Hematopoietic multipotent progenitor cell treated with erythropoietin and hydrocortisone succinate and interleukin-3 and kit ligand, for 8 days (in vitro differentiated cells): ENCODE data around the gene LYZL1.
"Not testable (repeated sequence)": the region's sequence is repeated elsewhere in the genome, so short reads cannot be mapped to it uniquely, and the experiment has no call there.

Experiments used
- DNase-seq: peaks from one replicate; pipeline ENCODE4 v3.0.0-alpha.2; 2015

Gene LYZL1

DNA sequence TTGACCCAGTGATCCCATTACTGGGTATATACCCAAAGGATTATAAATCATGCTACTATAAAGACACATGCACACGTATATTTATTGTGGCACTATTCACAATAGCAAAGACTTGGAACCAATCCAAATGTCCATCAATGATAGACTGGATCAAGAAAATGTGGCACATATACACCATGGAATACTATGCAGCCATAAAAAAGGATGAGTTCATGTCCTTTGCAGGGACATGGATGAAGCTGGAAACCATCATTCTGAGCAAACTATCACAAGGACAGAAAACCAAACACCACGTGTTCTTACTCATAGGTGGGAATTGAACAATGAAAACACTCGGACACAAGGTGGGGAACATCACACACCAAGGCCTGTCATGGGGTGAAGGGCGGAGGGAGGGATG lies 48.7 kb downstream of the LYZL1 start:
- not testable (repeated sequence) for DNase-seq

DNA sequence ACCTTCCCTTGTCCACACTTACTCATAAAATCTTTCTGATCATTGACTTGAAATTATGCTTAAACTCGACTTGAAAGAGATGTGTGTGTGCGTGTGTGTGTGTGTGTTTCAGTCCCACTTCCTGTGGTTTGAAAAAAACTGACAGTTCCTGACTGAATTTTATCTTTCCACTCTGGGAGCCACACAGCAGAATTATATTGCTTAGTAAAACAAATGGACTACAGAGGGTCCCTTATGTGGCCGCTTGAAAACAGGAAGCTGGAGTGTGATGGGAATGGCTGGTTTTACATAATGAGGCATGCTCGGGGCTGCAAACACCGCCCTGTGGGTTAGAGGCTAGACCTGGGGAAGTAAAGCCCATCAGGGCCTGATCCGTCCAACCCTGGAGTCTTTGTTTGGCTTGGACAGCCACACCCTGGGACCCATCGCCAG lies 54.8 kb downstream of the LYZL1 start:
- DNase-seq = no peak

DNA sequence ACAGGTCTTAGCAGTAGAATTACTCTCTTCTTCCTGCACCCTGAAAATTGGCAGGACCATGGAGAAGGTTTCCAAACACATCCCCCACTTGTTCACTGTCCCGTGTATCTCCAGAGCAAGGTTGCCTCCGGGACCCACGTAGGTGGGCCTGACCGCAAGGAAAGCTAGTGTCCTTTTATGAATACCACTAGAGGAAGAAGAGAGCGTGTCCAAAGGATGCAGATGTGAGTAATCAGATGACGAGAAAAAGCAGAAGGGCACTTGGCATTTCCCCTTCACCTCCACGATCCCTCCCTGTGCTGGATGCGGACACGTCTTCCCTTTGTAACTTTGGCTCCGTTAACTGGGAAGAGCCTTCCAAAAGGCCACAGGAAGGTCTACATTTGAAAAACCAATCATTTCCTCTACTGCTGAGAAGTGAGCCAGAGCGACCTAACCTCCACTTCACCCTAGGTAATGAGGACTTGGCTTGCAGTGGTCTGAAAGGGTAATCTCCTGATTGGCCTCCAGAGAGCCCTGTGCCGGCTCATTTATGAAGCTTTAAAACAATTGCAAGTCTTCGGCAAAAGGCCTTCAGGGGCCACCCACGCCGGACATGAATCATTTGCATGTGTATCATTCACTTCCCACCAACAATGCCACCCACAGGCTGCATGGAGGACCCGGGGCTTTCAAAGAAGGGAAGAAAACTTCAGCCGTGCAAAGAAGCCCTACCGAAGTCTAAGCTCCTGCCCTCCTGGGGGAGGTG lies 55.4 kb downstream of the LYZL1 start:
- no peak for DNase-seq

DNA sequence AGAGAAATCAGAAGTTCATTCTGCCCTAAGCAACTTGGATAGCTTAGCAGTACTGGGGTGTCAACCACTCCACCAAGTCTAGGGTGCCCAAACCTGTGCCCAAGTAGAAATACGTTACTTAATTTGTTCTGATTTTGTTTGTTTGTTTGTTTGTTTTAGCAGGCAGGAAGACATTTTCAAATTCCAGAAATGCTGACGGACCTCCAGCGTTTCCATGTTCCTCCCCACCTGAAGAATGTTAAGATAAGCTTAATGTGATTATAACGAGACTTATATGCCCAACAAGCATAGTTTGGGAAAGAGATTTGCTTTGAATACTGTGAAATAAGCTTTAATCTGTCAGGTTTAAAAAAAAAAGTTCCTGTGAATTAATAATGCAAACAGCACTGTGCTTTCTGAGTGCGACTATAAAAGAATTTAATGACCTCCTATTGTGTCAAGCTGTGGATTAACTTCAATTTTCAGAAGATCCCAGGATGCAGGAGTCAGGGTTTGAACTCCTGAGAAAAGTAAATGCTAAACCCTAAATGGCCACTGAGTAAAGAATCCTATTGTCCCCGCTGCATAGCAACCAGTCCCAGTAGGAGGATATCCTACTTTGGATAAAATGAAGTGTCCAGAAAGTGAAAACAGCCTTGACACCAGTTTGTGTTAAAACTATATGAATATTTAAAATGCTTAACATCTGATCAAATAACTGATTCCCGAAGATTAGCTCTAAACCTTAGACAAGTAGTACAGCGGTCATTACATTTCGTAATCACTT lies 56.5 kb downstream of the LYZL1 start:
- DNase-seq = no peak

DNA sequence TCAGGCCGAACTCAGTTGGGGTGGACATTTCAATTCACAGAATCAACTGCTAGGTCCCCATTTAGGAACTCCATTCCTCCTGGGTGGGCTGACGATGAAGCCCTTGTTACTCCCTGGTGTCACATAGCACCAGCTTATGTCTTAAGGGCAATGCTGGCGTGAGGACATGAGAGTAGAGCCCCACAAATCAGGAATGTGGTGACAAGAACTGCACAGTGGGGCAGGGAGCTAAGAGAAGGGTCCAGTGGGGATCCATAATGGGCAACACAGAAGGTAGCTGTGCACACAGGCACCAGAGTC lies 57.0 kb downstream of the LYZL1 start:
- DNase-seq = no peak

DNA sequence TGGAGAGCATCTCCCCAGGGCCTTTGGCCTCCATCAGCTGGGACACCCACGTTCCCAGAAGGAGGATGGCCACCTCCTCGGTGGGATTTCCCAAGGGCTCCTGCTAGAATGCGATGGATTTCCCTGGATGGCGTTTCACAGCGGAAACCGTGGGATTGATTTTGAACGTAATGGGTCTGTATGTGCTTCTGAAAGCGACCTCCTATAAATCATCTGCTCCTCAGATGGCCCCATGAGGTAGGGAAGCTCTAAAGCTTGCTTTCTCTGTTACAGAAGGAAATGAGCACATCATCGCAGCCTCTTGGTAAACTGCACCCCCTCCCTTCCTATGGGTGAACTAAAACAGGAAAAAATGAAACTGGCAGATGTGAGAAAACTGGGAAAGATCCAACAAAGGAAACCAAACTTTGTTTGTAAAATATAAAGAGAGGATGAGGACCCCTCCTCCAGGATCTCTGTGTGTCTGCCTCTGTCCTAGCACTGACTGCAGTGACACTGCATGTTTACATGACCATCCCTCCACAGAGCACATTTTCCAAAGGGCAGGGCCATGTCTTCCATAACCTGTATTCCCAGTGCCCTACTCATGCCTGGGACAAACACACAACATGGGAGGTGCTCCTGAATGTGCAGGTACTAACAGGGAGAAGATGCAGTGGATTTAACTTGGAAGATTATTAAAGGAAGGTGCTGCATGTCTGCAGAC lies 57.6 kb downstream of the LYZL1 start:
- no peak for DNase-seq

DNA sequence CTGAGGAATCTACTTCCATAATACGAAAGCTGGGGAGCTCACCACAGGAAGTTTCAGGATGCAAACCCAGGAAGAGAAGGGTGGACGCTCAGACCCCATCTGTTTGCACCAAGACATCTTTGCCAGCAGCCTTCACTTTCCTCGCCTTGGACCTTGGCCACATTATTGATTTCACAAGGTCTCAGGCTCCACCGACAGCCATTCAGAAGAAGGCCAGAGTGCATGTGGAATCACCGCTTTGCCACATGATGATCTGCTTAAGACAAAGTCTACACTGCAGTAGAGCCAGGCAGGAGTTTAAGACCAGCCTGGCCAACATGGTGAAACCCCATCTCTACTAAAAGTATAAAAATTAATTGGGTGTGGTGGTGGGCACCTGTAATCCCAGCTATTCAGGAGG lies 60.0 kb downstream of the LYZL1 start:
- DNase-seq = no peak

DNA sequence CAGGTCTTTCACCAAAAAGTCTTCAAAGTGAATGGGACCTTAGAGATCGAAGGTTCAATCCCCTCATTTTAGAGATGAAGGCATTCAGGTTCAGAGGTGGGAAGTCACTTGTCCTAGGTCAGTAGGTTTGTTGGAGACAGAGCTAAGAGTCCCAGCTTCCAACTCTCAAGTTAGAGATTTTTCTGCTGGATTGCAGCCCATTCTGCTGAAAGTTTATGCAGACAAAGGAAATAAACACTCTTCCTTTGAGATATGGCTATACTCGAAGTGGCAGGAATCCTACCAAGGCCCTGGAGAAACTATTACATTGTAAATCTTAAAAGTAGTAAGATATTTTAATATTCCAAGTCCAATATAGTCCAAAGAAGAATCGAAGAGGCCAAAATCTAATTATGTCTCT lies 64.4 kb downstream of the LYZL1 start:
- no peak for DNase-seq

DNA sequence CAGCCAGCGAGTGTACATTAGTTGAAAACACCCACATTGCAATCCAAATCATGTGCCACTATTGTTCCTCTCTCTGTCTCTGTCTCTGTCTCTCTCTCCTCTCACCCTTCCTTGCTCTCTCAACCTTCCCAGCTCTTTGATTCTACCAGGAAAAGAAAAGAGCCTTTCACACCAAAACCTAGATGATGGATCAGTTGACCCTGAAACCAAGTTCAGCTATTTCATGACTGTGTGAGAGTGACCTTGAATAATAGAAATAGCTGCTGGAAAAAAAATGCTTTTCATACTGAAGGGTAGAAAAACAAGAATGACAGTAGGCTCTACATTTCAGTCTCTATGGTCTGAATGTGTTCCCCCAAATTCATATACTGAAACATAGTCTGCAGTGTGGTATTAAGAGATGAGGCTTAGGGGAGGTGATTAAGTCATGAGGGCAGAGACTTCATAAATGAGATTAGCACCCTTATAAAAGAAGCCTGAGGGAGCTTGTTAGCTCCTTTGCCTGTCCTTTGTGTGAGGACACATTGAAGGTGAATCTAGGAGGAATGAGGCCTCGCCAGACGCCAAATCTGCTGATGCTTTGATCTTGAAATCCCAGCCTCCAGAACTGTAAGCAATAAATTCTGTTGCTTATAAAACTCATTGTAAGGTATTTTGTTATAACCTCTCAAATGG lies 65.2 kb downstream of the LYZL1 start:
- DNase-seq = no peak

DNA sequence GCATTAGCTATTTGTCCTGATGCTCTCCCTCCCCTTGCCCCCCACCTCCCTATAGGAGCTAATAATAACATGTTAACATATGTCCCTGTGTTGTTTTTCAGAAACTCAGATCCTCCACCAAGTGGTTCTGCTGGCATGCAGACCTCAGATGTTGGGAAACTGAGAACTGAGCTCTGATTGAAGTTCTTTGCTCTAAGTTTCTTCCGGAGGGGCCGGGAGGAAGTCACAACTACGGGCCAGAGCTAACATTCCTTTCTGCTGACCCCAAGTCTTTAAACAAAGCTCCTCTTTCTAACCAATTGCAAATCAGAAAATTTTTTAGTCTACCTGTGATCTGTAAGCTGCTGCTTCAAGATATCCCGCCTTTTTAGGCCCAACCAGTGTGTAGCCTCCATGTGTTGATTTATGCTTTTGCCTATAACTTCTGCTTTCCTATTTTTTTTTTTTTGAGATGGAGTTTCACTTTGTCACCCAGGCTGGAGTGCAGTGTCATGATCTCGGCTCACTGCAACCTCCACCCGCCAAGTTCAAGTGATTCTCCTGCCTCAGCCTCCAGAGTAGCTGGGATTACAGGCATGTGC lies 66.6 kb downstream of the LYZL1 start:
- DNase-seq = no peak

DNA sequence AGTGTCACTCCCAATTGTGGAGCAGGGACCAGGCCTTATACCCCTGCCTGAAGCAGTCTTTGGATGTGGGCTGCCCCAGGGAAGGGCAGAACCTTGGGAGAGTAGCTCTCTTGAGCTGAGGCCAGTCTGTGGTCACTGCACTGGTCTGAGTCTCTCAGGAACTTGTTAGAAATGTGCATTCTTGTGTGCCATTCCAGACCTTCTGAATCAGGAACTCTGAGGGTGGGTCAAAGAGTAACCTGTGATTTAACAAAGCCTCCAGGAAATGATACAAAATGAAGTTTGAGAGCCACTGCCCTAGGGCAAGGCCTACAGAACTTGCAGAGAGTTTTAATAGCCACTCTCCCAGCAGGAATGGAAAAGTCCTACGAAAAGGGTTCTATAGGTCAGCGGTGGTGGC lies 68.1 kb downstream of the LYZL1 start:
- no peak for DNase-seq

DNA sequence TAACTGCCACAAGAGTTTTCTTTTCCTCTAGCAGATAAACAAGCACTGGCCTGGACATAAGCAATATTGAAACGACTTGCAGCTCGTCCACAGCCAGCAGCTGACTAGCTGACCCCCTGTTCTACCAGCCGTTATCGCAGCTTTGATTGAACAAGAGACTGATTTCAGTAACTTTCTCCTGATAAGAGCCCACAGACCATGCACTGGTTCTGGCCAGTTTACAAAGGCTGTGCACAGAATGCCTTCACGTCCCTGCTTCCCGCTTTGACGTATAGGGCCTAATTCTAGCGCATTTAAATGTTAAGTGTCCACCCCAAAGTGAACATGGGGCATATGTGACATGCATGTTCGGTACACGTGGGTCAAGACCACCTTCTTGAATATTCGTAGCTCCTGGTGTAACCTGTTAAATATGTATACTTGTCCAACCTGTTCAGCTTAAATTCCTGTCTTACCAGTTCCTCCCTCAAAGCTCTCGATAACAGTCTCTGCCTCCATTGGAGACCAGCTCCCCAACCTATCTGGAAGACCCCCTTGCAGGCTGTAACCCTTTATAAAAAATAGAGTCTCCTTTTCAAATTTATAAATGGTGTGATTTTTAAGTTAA lies 69.2 kb downstream of the LYZL1 start:
- no peak for DNase-seq

DNA sequence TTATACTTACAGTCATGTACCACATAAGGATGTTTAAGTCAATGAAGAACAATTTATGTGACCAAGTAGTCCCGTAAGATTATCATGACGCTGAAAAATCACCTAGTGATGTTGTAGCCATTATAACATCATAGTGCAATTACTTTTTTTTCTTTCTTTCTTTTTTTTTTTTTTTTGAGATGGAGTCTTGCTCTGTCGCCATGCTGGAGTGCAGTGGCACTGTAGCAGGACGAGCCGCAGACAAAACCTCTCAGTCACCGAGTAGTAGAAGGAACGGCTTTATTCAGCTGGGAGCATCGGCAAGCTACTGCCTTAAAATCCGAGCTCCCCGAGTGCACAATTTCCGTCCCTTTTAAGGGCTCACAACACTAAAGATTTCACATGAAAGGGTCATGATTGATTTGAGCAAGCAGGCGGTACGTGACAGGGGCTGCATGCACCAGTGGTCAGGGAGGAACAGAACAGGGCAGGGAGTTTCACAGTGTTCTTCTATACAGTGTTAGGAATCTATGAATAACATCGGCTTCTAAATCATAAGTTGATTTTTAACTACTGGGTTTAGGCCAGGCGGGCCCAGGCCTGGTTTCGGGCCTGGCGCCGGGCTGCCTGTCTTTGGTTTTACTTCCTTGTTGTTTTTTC lies 71.5 kb downstream of the LYZL1 start:
- DNase-seq = not testable (repeated sequence)
